Type B pancreatic cell (in vitro differentiated cells): ENCODE measurements around the gene UAP1. TPM values are rescaled to one million over a fixed set of nuclear protein-coding genes. Genes with fewer than 3 reads are reported as not detected.
A peak's percentile ranks its signal among the peaks of the same experiment; 100 is the strongest.

Experiments used
- DNase-seq: peaks from one replicate; pipeline ENCODE4 v3.0.0; 2021; ENCODE audit warnings: mixed read lengths; ENCODE audit not compliant: unreplicated experiment; ENCODE audit errors: extremely low spot score
- H3K27ac Mint-ChIP-seq: 2 replicates; pipeline ENCODE4 v1.8.0; 2021; ENCODE audit warnings: mild to moderate bottlenecking, mixed read lengths
- H3K27me3 Mint-ChIP-seq: 2 replicates; pipeline ENCODE4 v1.8.0; 2021; ENCODE audit warnings: mixed read lengths
- H3K36me3 Mint-ChIP-seq: 2 replicates; pipeline ENCODE4 v1.8.0; 2021; ENCODE audit warnings: mixed read lengths
- H3K4me1 Mint-ChIP-seq: one replicate; pipeline ENCODE4 v1.8.0; 2021; ENCODE audit warnings: mixed read lengths; ENCODE audit not compliant: unreplicated experiment
- H3K4me3 Mint-ChIP-seq: 2 replicates; pipeline ENCODE4 v1.8.0; 2021; ENCODE audit warnings: mild to moderate bottlenecking, mixed read lengths
- H3K9me3 Mint-ChIP-seq: 2 replicates; pipeline ENCODE4 v1.8.0; 2021; ENCODE audit warnings: mixed read lengths
- total RNA-seq: library from RNA; stranded (reverse); gene quantifications from 2 replicates; pipeline ENCODE4 v1.2.1, GENCODE V29; 2021; ENCODE audit warnings: low replicate concordance
- TF ChIP-seq, protein P1 (sequence below): fragments of 200-600 bp; sonication (generic); conservative IDR thresholded peaks from 2 replicates; pipeline ENCODE4 v1.5.0; 2021; ENCODE audit warnings: antibody characterized with exemption, mild to moderate bottlenecking

The UAP1 gene
- total RNA-seq, 1 donor from 2014 or later: 31.6 TPM

DNA sequence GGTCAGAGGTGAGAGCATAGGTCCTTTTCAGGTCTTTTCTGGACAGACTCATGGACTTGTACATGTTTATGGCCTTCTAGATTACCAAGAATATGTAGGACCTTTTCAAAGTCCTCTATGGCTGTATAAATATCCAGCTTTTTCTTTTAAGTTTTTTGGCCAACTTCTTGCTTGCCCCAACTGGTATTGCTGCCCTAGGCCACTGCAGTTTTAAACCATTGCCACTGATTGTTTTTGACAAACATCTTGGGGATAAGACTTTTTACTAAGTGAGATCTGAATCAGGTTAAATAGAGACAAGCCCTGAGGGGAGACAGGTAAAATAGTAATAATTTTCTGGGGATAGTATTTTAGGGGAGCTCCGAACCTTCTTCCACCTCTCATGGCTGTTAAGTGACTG is 56.0 kb downstream of the UAP1 start:
- peaks cover 6% of the 10 kb centered on the region for H3K9me3 Mint-ChIP-seq
- TF ChIP-seq, protein P1, sequence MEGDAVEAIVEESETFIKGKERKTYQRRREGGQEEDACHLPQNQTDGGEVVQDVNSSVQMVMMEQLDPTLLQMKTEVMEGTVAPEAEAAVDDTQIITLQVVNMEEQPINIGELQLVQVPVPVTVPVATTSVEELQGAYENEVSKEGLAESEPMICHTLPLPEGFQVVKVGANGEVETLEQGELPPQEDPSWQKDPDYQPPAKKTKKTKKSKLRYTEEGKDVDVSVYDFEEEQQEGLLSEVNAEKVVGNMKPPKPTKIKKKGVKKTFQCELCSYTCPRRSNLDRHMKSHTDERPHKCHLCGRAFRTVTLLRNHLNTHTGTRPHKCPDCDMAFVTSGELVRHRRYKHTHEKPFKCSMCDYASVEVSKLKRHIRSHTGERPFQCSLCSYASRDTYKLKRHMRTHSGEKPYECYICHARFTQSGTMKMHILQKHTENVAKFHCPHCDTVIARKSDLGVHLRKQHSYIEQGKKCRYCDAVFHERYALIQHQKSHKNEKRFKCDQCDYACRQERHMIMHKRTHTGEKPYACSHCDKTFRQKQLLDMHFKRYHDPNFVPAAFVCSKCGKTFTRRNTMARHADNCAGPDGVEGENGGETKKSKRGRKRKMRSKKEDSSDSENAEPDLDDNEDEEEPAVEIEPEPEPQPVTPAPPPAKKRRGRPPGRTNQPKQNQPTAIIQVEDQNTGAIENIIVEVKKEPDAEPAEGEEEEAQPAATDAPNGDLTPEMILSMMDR: no peak
- no peak for DNase-seq
- H3K4me1 Mint-ChIP-seq: peaks cover 9% of the 10 kb centered on the region
- H3K27ac Mint-ChIP-seq: no peak overlapping the region
- no peaks in the 10 kb centered on the region for H3K27me3 Mint-ChIP-seq
- H3K36me3 Mint-ChIP-seq: peaks cover 4% of the 10 kb centered on the region
- no peak overlapping the region for H3K4me3 Mint-ChIP-seq

DNA sequence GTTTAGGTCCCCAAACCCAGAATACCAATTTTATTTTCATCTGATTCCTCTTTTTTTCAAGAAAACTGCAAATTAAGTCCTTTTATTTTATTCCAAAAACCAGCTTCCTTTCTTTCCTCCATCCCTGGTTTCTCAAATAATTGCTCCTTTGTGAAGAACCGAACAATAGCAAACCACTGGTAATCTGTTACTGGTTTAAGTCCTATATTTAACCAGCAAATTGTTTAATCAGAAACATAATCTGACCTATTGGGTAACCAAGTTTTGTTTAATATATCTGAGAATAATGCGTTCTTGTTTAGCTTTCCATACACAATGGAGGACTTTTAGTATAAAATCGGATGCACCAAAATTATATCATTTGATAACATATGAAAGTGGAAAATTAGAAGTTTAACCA is 57.6 kb downstream of the UAP1 start:
- Mint-ChIP-seq H3K27me3 (no peaks in the 10 kb centered on the region), H3K9me3 (peaks cover 6% of the 10 kb centered on the region), H3K4me3 (no peak overlapping the region), H3K4me1 (peaks cover 4% of the 10 kb centered on the region), H3K27ac (no peak overlapping the region), H3K36me3 (peaks cover 4% of the 10 kb centered on the region)
- DNase-seq: no peak
- TF ChIP-seq, protein P1: no peak

GRCh38 chr1:162621256-162621655 is 59.7 kb downstream of the UAP1 start:
- Mint-ChIP-seq H3K27ac (no peak overlapping the region), H3K36me3 (peaks cover 4% of the 10 kb centered on the region), H3K9me3 (peaks cover 6% of the 10 kb centered on the region), H3K4me1 (peaks cover 8% of the 10 kb centered on the region), H3K27me3 (peaks cover 2% of the 10 kb centered on the region), H3K4me3 (no peak overlapping the region)
- DNase-seq: no peak
- TF ChIP-seq, protein P1: no peak

GRCh38 chr1:162625679-162626078 is 64.2 kb downstream of the UAP1 start:
- DNase-seq: no peak
- Mint-ChIP-seq H3K27me3 (peaks cover 3% of the 10 kb centered on the region), H3K9me3 (no peaks in the 10 kb centered on the region), H3K4me1 (peaks cover 37% of the 10 kb centered on the region), H3K27ac (no peak overlapping the region), H3K4me3 (no peak overlapping the region), H3K36me3 (no peaks in the 10 kb centered on the region)
- TF ChIP-seq, protein P1: no peak

DNA sequence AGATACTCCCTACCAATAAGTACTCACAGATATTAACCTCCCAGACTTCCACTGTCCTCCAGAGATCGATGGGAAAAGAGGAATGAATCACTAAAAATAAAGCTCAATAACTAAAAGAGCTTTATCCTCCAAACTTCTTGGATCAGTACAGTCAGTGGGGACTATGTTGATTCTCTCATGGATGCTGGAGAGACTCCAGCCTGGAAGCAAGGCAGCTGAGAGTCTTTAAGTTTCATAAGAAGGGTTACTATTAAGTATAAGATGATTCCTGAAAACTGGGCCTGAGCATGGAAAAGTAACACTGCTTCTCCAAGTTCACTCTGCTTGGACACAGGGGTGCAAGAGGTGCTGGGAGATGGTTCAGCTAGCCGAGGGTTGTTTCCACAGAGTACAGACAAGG is 64.6 kb downstream of the UAP1 start:
- DNase-seq: no peak
- no peaks in the 10 kb centered on the region for H3K36me3 Mint-ChIP-seq
- peaks cover 3% of the 10 kb centered on the region for H3K27me3 Mint-ChIP-seq
- peaks cover 41% of the 10 kb centered on the region for H3K4me1 Mint-ChIP-seq
- peak overlapping the region; percentile 4 for H3K27ac Mint-ChIP-seq
- no peak overlapping the region for H3K4me3 Mint-ChIP-seq
- H3K9me3 Mint-ChIP-seq: no peaks in the 10 kb centered on the region
- TF ChIP-seq, protein P1: no peak

DNA sequence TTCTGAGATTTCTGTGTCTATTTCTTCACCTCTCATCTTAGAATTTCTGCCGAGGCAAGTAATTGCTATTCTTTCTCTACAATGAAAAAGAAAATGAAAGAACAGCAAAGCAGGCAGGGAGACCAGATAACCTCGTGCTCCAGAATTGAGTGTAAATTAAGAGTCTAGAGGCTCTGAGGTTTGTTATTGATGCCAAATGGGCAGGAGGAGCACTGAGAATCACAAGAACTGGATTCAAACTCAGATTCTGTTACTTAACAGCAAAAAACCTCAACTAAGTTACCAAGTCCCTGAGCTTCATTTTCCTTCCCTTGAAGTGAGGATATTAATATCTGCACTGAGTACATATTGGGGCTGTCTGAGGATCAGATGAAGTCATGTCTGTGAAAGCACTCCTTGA is 65.2 kb downstream of the UAP1 start:
- no peaks in the 10 kb centered on the region for H3K36me3 Mint-ChIP-seq
- no peak overlapping the region for H3K27ac Mint-ChIP-seq
- H3K9me3 Mint-ChIP-seq: no peaks in the 10 kb centered on the region
- TF ChIP-seq, protein P1: no peak
- H3K27me3 Mint-ChIP-seq: peaks cover 3% of the 10 kb centered on the region
- H3K4me3 Mint-ChIP-seq: no peak overlapping the region
- DNase-seq: no peak
- peaks cover 44% of the 10 kb centered on the region for H3K4me1 Mint-ChIP-seq
